Trophoblast cell (in vitro differentiated cells and primary cell): ENCODE data around the gene S100A16.

Experiments used
- DNase-seq, 2 donors: peaks; one replicate each; pipeline ENCODE4 v3.0.0-alpha.2; 2016
- H2AFZ ChIP-seq: 2 replicates; pipeline ENCODE4 v1.6.1; 2013; ENCODE audit warnings: low read length, moderate library complexity, mild to moderate bottlenecking; ENCODE audit not compliant: insufficient read depth, poor library complexity
- H2AK5ac ChIP-seq: 2 replicates; pipeline ENCODE4 v1.6.1; 2013; ENCODE audit warnings: mild to moderate bottlenecking, low read length
- H2BK120ac ChIP-seq: 2 replicates; pipeline ENCODE4 v1.6.1; 2013; ENCODE audit warnings: low read length, mild to moderate bottlenecking, moderate library complexity; ENCODE audit not compliant: insufficient read depth, poor library complexity
- H2BK12ac ChIP-seq: 2 replicates; pipeline ENCODE4 v1.6.1; 2013; ENCODE audit warnings: mild to moderate bottlenecking, low read length, moderate library complexity
- H2BK5ac ChIP-seq: 2 replicates; pipeline ENCODE4 v1.6.1; 2013; ENCODE audit warnings: low read length, low read depth, moderate library complexity, mild to moderate bottlenecking; ENCODE audit not compliant: poor library complexity
- H3K14ac ChIP-seq: 2 replicates; pipeline ENCODE4 v1.6.1; 2013; ENCODE audit warnings: mild to moderate bottlenecking, low read length
- H3K18ac ChIP-seq: 2 replicates; pipeline ENCODE4 v1.6.1; 2013; ENCODE audit warnings: mild to moderate bottlenecking, low read length
- H3K23ac ChIP-seq: 2 replicates; pipeline ENCODE4 v1.6.1; 2013; ENCODE audit warnings: low read length
- H3K27ac ChIP-seq: 2 replicates; pipeline ENCODE4 v1.5.1; 2013; ENCODE audit warnings: low read depth, mild to moderate bottlenecking, inconsistent platforms, low read length, moderate library complexity
- H3K27me3 ChIP-seq: 2 replicates; pipeline ENCODE4 v1.6.1; 2013; ENCODE audit warnings: inconsistent platforms, mild to moderate bottlenecking, low read length, moderate library complexity; ENCODE audit not compliant: insufficient read depth
- H3K36me3 ChIP-seq, 2 experiments: 1 replicate in 1 of 2; 2 replicates in 1 of 2; pipeline ENCODE4 v1.6.1; 2013; ENCODE audit warnings: low read length in 2 of 2, mild to moderate bottlenecking in 2 of 2, moderate library complexity in 1 of 2; ENCODE audit not compliant: insufficient read depth in 2 of 2, control insufficient read depth in 1 of 2
- H3K4ac ChIP-seq: 2 replicates; pipeline ENCODE4 v1.6.1; 2013; ENCODE audit warnings: low read depth, mild to moderate bottlenecking, low read length, moderate library complexity
- H3K4me1 ChIP-seq, 2 experiments: 1 replicate in 1 of 2; 2 replicates in 1 of 2; pipeline ENCODE4 v1.6.1; 2013; ENCODE audit warnings: low read length in 2 of 2, mild to moderate bottlenecking in 2 of 2, moderate library complexity in 1 of 2; ENCODE audit not compliant: insufficient read depth in 2 of 2, control insufficient read depth in 1 of 2
- H3K4me2 ChIP-seq: 2 replicates; pipeline ENCODE4 v1.6.1; 2013; ENCODE audit warnings: inconsistent platforms, mild to moderate bottlenecking, low read length, moderate library complexity
- H3K4me3 ChIP-seq: 2 replicates; pipeline ENCODE4 v1.5.1; 2013; ENCODE audit warnings: mild to moderate bottlenecking, low read depth, low read length, inconsistent platforms
- H3K79me1 ChIP-seq: one replicate; pipeline ENCODE4 v1.6.1; 2013; ENCODE audit warnings: low read length
- H3K79me2 ChIP-seq: 2 replicates; pipeline ENCODE4 v1.6.1; 2013; ENCODE audit warnings: low read length, mild to moderate bottlenecking; ENCODE audit not compliant: control insufficient read depth, insufficient read depth, poor library complexity
- H3K9ac ChIP-seq: 2 replicates; pipeline ENCODE4 v1.6.1; 2013; ENCODE audit warnings: mild to moderate bottlenecking, low read length
- H3K9me3 ChIP-seq: 2 replicates; pipeline ENCODE4 v1.6.1; 2013; ENCODE audit warnings: low read depth, mild to moderate bottlenecking, control low read depth, inconsistent platforms, low read length; ENCODE audit not compliant: insufficient read depth
- H4K12ac ChIP-seq: 2 replicates; pipeline ENCODE4 v1.6.1; 2013; ENCODE audit warnings: low read depth, mild to moderate bottlenecking, low read length, moderate library complexity
- H4K8ac ChIP-seq: 2 replicates; pipeline ENCODE4 v1.6.1; 2013; ENCODE audit warnings: low read depth, mild to moderate bottlenecking, low read length, moderate library complexity
- H4K91ac ChIP-seq: one replicate; pipeline ENCODE4 v1.6.1; 2013; ENCODE audit warnings: low read depth, mild to moderate bottlenecking, low read length, moderate library complexity
- WGBS: extraction: QIAGEN DNeasy Blood & Tissue Kit; methylation state at CpG from one replicate; pipeline ENCODE4 v1.1.7; 2013; ENCODE audit warnings: missing lambda C conversion rate; ENCODE audit not compliant: insufficient read length, insufficient coverage; ENCODE audit errors: extremely low coverage; 5-methylcytosine and 5-hydroxymethylcytosine counted together

The S100A16 gene

GRCh38 chr1:153561466-153561985 is 51.4 kb downstream of the S100A16 start:
- peaks cover 27 to 34% of the 10 kb centered on the region in 2 experiments for H3K4me1 ChIP-seq
- no peak overlapping the region for H3K14ac ChIP-seq
- H2BK5ac ChIP-seq = no peak overlapping the region
- H4K12ac ChIP-seq = no peak overlapping the region
- H2AFZ ChIP-seq = no peak overlapping the region
- no peak overlapping the region for H3K27ac ChIP-seq
- peak overlapping the region; percentile 5 for H2BK12ac ChIP-seq
- H3K27me3 ChIP-seq = no peaks in the 10 kb centered on the region
- no peak for DNase-seq
- WGBS = no CpG with 5 or more reads among the region's 3 CpGs
- H3K23ac ChIP-seq = no peak overlapping the region
- H3K4me3 ChIP-seq = no peak overlapping the region
- H3K9ac ChIP-seq = no peak overlapping the region
- no peak overlapping the region for H3K18ac ChIP-seq
- no peak overlapping the region for H4K8ac ChIP-seq
- peaks cover 29% of the 10 kb centered on the region for H3K79me1 ChIP-seq
- H3K9me3 ChIP-seq = no peaks in the 10 kb centered on the region
- no peak overlapping the region for H2BK120ac ChIP-seq
- no peaks in the 10 kb centered on the region for H3K36me3 ChIP-seq
- no peak overlapping the region for H2AK5ac ChIP-seq
- H3K79me2 ChIP-seq = peaks cover 6% of the 10 kb centered on the region
- no peak overlapping the region for H3K4ac ChIP-seq
- H4K91ac ChIP-seq = peak overlapping the region; percentile 21
- H3K4me2 ChIP-seq = no peak overlapping the region

- H2BK120ac ChIP-seq = no peak overlapping the region
- peaks cover 6% of the 10 kb centered on the region for H3K79me2 ChIP-seq
- no peak overlapping the region for H3K23ac ChIP-seq
- no peak overlapping the region for H3K14ac ChIP-seq
- no peak overlapping the region for H3K4ac ChIP-seq
- H2AK5ac ChIP-seq = no peak overlapping the region
- no peak overlapping the region for H2AFZ ChIP-seq
- H4K12ac ChIP-seq = no peak overlapping the region
- DNase-seq = no peak
- H3K4me2 ChIP-seq = no peak overlapping the region
- H3K9ac ChIP-seq = no peak overlapping the region
- peaks cover 23% of the 10 kb centered on the region for H3K79me1 ChIP-seq
- no peak overlapping the region for H3K4me3 ChIP-seq
- H3K18ac ChIP-seq = no peak overlapping the region
- peak overlapping the region; percentile 47 for H2BK12ac ChIP-seq
- peaks cover 22 to 29% of the 10 kb centered on the region in 2 experiments for H3K4me1 ChIP-seq
- H3K27ac ChIP-seq = no peak overlapping the region
- H2BK5ac ChIP-seq = no peak overlapping the region
- no peaks in the 10 kb centered on the region for H3K36me3 ChIP-seq
- no peak overlapping the region for H4K91ac ChIP-seq
- no CpG with 5 or more reads among the region's 10 CpGs for WGBS
- H3K27me3 ChIP-seq = no peaks in the 10 kb centered on the region
- no peak overlapping the region for H4K8ac ChIP-seq
- H3K9me3 ChIP-seq = no peaks in the 10 kb centered on the region
Observed at GRCh38 chr1:153560771-153561465, 52.0 kb downstream of the S100A16 start.

- DNase-seq = no peak
- Histone ChIP-seq H3K9me3 (no peaks in the 10 kb centered on the region), H3K27ac (no peak overlapping the region), H3K9ac (no peak overlapping the region), H2BK12ac (no peak overlapping the region), H3K23ac (no peak overlapping the region), H4K12ac (no peak overlapping the region), H3K14ac (no peak overlapping the region), H3K79me1 (peaks cover 17% of the 10 kb centered on the region), H2BK5ac (no peak overlapping the region), H3K18ac (no peak overlapping the region), H2AFZ (no peak overlapping the region), H3K4me1 (peaks cover 15 to 22% of the 10 kb centered on the region in 2 experiments), H3K36me3 (no peaks in the 10 kb centered on the region), H2BK120ac (no peak overlapping the region), H2AK5ac (no peak overlapping the region), H3K4me3 (no peak overlapping the region), H4K8ac (no peak overlapping the region), H3K4me2 (no peak overlapping the region), H4K91ac (no peak overlapping the region), H3K79me2 (peaks cover under 1% of the 10 kb centered on the region), H3K4ac (no peak overlapping the region), H3K27me3 (no peaks in the 10 kb centered on the region)
- WGBS = no CpG with 5 or more reads among the region's 2 CpGs
Observed at GRCh38 chr1:153560241-153560640, 52.7 kb downstream of the S100A16 start.

DNA sequence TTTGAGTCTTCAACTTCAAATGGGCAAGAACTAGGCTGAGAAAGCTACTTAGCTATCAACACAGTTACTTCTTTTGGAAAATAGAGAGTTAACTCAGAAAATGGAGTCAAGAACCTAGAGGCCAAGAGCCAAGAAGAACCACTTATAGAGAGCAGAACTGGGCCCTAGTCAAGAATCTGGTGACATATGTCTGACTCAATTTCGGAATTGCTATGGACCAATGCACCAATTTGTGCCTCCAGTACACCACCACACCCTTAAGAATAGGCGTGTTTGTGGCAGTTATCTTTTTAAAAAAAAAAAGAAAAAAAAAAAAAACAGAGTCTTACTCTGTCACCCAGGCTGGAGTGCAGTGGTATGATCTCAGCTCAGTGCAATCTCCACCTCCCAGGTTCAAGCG is 55.1 kb downstream of the S100A16 start:
- Histone ChIP-seq H4K8ac (no peak overlapping the region), H4K12ac (no peak overlapping the region), H3K4me3 (no peak overlapping the region), H2AK5ac (no peak overlapping the region), H3K18ac (no peak overlapping the region), H3K14ac (no peak overlapping the region), H2BK120ac (no peak overlapping the region), H3K79me2 (no peaks in the 10 kb centered on the region), H2BK12ac (peak overlapping the region; percentile 55), H3K9me3 (no peaks in the 10 kb centered on the region), H4K91ac (peak overlapping the region; percentile 57), H3K23ac (no peak overlapping the region), H2AFZ (no peak overlapping the region), H2BK5ac (no peak overlapping the region), H3K4ac (no peak overlapping the region), H3K9ac (no peak overlapping the region), H3K27ac (no peak overlapping the region), H3K4me2 (no peak overlapping the region), H3K36me3 (no peaks in the 10 kb centered on the region), H3K27me3 (no peaks in the 10 kb centered on the region), H3K79me1 (peaks cover 12% of the 10 kb centered on the region), H3K4me1 (peaks cover 17 to 22% of the 10 kb centered on the region in 2 experiments)
- no CpG with 5 or more reads among the region's 3 CpGs for WGBS
- no peak for DNase-seq
